ENCODE measurements around the gene HLA-DOA. TPM values are rescaled to one million over a fixed set of nuclear protein-coding genes. Genes with fewer than 3 reads are reported as not detected.

The HLA-DOA gene
- total RNA-seq, 6 experiments from 2014 or later = 0.37 to 3.3 (median 1.2) TPM

DNA sequence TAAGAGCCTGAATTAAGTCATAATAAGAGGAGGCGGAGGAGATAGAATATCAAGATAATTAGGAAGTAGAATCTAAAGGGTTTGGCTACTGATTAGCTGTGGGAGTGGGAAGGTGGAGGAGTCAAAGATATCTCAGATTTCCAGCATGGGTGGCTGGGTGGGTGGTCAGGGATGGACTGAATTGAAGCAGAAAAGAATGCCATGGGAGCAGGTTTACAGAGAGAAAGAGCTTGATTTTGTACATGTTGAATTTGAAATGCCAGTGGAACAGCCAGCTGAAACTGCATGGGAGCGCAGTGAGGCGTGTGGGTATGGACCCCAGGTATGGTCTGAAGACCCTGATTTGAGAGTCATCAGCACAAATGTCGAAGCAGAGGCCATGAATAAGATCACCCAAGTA is 55.1 kb downstream of the HLA-DOA start:
- Histone ChIP-seq H3K27ac (no peak overlapping the region), H3K4me1 (no peaks in the 10 kb centered on the region), H3K4me3 (no peak overlapping the region), H3K9me3 (no peaks in the 10 kb centered on the region), H3K27me3 (no peaks in the 10 kb centered on the region), H3K36me3 (no peaks in the 10 kb centered on the region)
- intact Hi-C loops (cut with DNase I) = no loop called here
- DNase-seq (no peak), ATAC-seq (no peak)
- no peak for TF ChIP-seq POLR2A (IDR thresholded peaks at IDR 0.05)
- TF ChIP-seq, protein P1, sequence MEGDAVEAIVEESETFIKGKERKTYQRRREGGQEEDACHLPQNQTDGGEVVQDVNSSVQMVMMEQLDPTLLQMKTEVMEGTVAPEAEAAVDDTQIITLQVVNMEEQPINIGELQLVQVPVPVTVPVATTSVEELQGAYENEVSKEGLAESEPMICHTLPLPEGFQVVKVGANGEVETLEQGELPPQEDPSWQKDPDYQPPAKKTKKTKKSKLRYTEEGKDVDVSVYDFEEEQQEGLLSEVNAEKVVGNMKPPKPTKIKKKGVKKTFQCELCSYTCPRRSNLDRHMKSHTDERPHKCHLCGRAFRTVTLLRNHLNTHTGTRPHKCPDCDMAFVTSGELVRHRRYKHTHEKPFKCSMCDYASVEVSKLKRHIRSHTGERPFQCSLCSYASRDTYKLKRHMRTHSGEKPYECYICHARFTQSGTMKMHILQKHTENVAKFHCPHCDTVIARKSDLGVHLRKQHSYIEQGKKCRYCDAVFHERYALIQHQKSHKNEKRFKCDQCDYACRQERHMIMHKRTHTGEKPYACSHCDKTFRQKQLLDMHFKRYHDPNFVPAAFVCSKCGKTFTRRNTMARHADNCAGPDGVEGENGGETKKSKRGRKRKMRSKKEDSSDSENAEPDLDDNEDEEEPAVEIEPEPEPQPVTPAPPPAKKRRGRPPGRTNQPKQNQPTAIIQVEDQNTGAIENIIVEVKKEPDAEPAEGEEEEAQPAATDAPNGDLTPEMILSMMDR (IDR thresholded peaks at IDR 0.05) = no peak
- 79% methylated on average over 3 of the region's 4 CpGs for WGBS (ENCODE audit: insufficient coverage, low coverage, low lambda C conversion rate, missing lambda C conversion rate)

Other genes with a start within 250 kb of the HLA-DOA start
- gene HLA-DQB2, start 246.1 kb downstream of the HLA-DOA start, total RNA-seq = 1 to 10 TPM in 1 of 6 experiments, under 1 TPM in 2, not detected in 3; 0.24 to 5.1 (median 0.46) TPM
- gene HLA-DOB, start 192.6 kb downstream of the HLA-DOA start, total RNA-seq = under 1 TPM in 2 of 6 experiments, not detected in 4; 0.16 to 0.20 TPM
- 10 to 100 TPM in 4 of 6 experiments, 1 to 10 TPM in 2; 8.8 to 20.2 (median 15.9) TPM for gene TAP2, start 170.9 kb downstream of the HLA-DOA start, total RNA-seq
- 10 to 100 TPM; 34.7 to 66.3 (median 40.5) TPM for gene PSMB8, start 165.5 kb downstream of the HLA-DOA start, total RNA-seq
- 10 to 100 TPM in 5 of 6 experiments, 1 to 10 TPM in 1; 7.7 to 24.9 (median 17.8) TPM for gene TAP1, start 155.9 kb downstream of the HLA-DOA start, total RNA-seq
- 10 to 100 TPM in 5 of 6 experiments, 1 to 10 TPM in 1; 7.1 to 33.2 (median 18.0) TPM for gene PSMB9, start 155.4 kb downstream of the HLA-DOA start, total RNA-seq
- gene HLA-DMB, start 68.6 kb downstream of the HLA-DOA start, total RNA-seq = 10 to 100 TPM in 1 of 6 experiments, 1 to 10 TPM in 5; 1.8 to 22.0 (median 6.5) TPM
- 10 to 100 TPM in 4 of 6 experiments, 1 to 10 TPM in 2; 6.9 to 26.2 (median 10.7) TPM for gene HLA-DMA, start 56.5 kb downstream of the HLA-DOA start, total RNA-seq
- 100 to 1,000 TPM in 1 of 6 experiments, 10 to 100 TPM in 5; 66.3 to 111 (median 73.7) TPM for gene BRD2, start 41.0 kb downstream of the HLA-DOA start, total RNA-seq
- gene HLA-DPA1, start 64.1 kb upstream of the HLA-DOA start, total RNA-seq = 10 to 100 TPM; 10.0 to 74.8 (median 26.3) TPM
- gene HLA-DPB1, start 66.4 kb upstream of the HLA-DOA start, total RNA-seq = 10 to 100 TPM in 5 of 6 experiments, 1 to 10 TPM in 1; 8.6 to 66.7 (median 23.0) TPM
- 1 to 10 TPM in 1 of 6 experiments, under 1 TPM in 5; 0.06 to 1.4 (median 0.61) TPM for gene COL11A2, start 182.9 kb upstream of the HLA-DOA start, total RNA-seq
- 10 to 100 TPM; 10.1 to 28.2 (median 17.7) TPM for gene RXRB, start 191.1 kb upstream of the HLA-DOA start, total RNA-seq
- 10 to 100 TPM; 33.5 to 61.4 (median 50.1) TPM for gene SLC39A7, start 191.3 kb upstream of the HLA-DOA start, total RNA-seq
- 10 to 100 TPM; 14.3 to 39.8 (median 33.8) TPM for gene HSD17B8, start 195.1 kb upstream of the HLA-DOA start, total RNA-seq
- gene RING1, start 198.9 kb upstream of the HLA-DOA start, total RNA-seq = 10 to 100 TPM in 4 of 6 experiments, 1 to 10 TPM in 2; 7.5 to 21.3 (median 19.7) TPM

Measured in right lobe of liver (tissue), 6 donors.